ENCODE results near the gene HJV. TPM values are rescaled to one million over a fixed set of nuclear protein-coding genes. Genes with fewer than 3 reads are reported as not detected.

Gene HJV
- total and polyA plus RNA-seq, 2 of the 13 experiments (the other 11 are each of a cell fraction or from before 2014, with no cell fraction given), result 0.18 TPM; not detected in 1

DNA sequence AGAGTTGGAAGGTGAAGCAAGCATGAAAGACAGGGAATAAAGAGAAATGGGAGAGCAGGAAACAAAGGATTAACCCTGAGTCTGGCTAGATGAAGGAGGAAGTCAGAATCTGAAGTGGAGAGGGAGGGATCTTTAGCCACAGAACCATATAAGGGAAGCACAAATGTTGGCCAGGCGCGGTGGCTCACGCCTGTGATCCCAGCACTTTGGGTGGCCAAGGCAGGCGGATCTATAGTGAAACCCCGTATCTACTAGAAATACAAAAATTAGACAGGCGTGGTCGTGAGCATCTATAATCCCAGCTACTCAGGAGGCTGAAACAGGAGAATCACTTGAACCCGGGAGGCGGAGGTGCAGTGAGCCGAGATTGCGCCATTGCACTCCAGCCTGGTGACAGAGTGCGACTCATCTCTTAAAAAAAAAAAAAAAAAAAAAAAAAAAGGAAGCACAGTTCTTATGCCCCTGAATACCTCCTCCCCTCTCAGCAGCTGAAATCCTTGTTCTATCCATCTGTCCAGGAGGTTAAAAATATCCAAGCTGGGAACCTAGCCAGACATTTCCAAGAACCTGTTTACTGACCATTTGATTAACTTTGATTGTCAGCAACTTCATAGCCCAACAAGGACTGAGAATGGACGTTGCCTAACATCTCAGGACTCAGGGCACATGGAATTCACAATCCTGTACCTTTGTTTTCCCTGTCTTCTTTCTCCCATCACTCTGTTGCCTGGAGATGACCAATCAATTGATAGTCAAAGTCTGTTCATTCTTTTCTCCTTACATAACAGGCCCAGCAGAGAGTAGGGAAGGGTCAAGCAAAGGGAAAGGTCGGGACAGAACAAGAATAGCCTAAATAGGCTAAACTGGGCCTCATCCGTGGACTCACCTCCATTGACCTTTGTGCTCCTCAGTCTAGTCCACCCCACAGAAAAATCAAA lies 35.8 kb downstream of the HJV start (continued):
- TF ChIP-seq POGK (CRISPR knock-in tag; conservative IDR thresholded peaks at IDR 0.05), result no peak
- TF ChIP-seq ZBTB8A (CRISPR knock-in tag; IDR thresholded peaks at IDR 0.05; ENCODE audit: borderline replicate concordance, low read depth), result no peak
- TF ChIP-seq FIP1L1 (IDR thresholded peaks at IDR 0.05; ENCODE audit: borderline replicate concordance, insufficient read depth, low read depth, low read length), result no peak
- TF ChIP-seq NPAS2 (CRISPR knock-in tag; IDR thresholded peaks at IDR 0.05; ENCODE audit: borderline replicate concordance), result no peak
- peak; percentile 24 to 43; a peak in 3 of 4 replicates for TF ChIP-seq NR2F1 (CRISPR knock-in tag; IDR thresholded peaks at IDR 0.05)
- no peak for TF ChIP-seq ZSCAN21 (CRISPR knock-in tag; IDR thresholded peaks at IDR 0.05; ENCODE audit: borderline replicate concordance)
- TF ChIP-seq BCL6 (CRISPR knock-in tag; IDR thresholded peaks at IDR 0.05), result peak; percentile 87
- no peak for TF ChIP-seq PHB2 (IDR thresholded peaks at IDR 0.05; ENCODE audit: partially characterized antibody)
- no peak for TF ChIP-seq ZNF83 (CRISPR knock-in tag; IDR thresholded peaks at IDR 0.05; ENCODE audit: borderline replicate concordance)
- TF ChIP-seq, protein P1, sequence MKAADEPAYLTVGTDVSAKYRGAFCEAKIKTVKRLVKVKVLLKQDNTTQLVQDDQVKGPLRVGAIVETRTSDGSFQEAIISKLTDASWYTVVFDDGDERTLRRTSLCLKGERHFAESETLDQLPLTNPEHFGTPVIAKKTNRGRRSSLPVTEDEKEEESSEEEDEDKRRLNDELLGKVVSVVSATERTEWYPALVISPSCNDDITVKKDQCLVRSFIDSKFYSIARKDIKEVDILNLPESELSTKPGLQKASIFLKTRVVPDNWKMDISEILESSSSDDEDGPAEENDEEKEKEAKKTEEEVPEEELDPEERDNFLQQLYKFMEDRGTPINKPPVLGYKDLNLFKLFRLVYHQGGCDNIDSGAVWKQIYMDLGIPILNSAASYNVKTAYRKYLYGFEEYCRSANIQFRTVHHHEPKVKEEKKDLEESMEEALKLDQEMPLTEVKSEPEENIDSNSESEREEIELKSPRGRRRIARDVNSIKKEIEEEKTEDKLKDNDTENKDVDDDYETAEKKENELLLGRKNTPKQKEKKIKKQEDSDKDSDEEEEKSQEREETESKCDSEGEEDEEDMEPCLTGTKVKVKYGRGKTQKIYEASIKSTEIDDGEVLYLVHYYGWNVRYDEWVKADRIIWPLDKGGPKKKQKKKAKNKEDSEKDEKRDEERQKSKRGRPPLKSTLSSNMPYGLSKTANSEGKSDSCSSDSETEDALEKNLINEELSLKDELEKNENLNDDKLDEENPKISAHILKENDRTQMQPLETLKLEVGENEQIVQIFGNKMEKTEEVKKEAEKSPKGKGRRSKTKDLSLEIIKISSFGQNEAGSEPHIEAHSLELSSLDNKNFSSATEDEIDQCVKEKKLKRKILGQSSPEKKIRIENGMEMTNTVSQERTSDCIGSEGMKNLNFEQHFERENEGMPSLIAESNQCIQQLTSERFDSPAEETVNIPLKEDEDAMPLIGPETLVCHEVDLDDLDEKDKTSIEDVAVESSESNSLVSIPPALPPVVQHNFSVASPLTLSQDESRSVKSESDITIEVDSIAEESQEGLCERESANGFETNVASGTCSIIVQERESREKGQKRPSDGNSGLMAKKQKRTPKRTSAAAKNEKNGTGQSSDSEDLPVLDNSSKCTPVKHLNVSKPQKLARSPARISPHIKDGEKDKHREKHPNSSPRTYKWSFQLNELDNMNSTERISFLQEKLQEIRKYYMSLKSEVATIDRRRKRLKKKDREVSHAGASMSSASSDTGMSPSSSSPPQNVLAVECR (CRISPR knock-in tag; IDR thresholded peaks at IDR 0.05; ENCODE audit: borderline replicate concordance), result peak; percentile 19; the same call in 1 of the 2 replicates
- no peak for TF ChIP-seq ETS1 (CRISPR knock-in tag; IDR thresholded peaks at IDR 0.05)
- TF ChIP-seq REXO4 (CRISPR knock-in tag; IDR thresholded peaks at IDR 0.05; ENCODE audit: borderline replicate concordance), result no peak
- 0 out of 2 replicates have a peak, but pooled peaks have one; percentile 33 for TF ChIP-seq HDAC2 (CRISPR knock-in tag; IDR thresholded peaks at IDR 0.05)
- TF ChIP-seq RCOR2 (CRISPR knock-in tag; IDR thresholded peaks at IDR 0.05), result peak; percentile 78; the same call in 1 of the 2 replicates
- TF ChIP-seq, protein P2, sequence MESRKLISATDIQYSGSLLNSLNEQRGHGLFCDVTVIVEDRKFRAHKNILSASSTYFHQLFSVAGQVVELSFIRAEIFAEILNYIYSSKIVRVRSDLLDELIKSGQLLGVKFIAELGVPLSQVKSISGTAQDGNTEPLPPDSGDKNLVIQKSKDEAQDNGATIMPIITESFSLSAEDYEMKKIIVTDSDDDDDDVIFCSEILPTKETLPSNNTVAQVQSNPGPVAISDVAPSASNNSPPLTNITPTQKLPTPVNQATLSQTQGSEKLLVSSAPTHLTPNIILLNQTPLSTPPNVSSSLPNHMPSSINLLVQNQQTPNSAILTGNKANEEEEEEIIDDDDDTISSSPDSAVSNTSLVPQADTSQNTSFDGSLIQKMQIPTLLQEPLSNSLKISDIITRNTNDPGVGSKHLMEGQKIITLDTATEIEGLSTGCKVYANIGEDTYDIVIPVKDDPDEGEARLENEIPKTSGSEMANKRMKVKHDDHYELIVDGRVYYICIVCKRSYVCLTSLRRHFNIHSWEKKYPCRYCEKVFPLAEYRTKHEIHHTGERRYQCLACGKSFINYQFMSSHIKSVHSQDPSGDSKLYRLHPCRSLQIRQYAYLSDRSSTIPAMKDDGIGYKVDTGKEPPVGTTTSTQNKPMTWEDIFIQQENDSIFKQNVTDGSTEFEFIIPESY (CRISPR knock-in tag; IDR thresholded peaks at IDR 0.05), result no peak
- TF ChIP-seq YY1 (IDR thresholded peaks at IDR 0.05; ENCODE audit: insufficient read depth, insufficient replicate concordance, low read depth, low read length), result no peak
- TF ChIP-seq SNAPC2 (CRISPR knock-in tag; IDR thresholded peaks at IDR 0.05), result no peak
- TF ChIP-seq MBD4 (IDR thresholded peaks at IDR 0.05; ENCODE audit: borderline replicate concordance, low read length), result no peak
